CD4-positive, alpha-beta T cell treated with Interleukin-4 for 1 hour (primary cell): ENCODE data around the gene SF3B6.

Experiments used
- DNase-seq, 2 donors: peaks; one replicate each; pipeline ENCODE4 v3.0.0-alpha.2; 2020 to 2022

Gene SF3B6

DNA sequence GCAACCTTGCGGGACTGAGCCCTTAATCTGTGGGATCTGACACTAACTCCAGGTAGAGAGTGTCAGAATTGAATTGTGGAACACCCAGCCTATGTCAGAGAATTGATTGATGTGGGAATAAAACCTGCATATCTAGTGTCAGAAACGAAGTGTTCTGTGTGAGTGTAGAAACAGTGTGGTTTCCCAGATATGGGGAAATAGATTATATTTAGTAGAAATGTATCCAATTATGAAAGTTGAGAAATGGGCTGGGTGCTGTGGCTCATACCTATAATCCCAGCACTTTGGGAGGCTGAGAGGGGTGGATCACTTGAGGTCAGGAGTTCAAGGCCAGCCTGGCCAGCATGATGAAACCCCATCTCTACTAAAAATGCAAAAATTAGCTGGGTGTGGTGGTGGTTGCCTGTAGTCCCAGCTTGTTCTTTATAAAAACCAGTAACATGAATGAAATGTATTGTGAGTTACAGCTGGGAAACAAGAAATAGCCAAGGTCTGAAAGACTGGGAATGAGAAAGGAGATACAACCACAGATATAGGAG lies 12.8 kb upstream of the SF3B6 start:
- DNase-seq: no peak

- no peak for DNase-seq
Observed at GRCh38 chr2:24087032-24087431, 10.9 kb upstream of the SF3B6 start.

DNA sequence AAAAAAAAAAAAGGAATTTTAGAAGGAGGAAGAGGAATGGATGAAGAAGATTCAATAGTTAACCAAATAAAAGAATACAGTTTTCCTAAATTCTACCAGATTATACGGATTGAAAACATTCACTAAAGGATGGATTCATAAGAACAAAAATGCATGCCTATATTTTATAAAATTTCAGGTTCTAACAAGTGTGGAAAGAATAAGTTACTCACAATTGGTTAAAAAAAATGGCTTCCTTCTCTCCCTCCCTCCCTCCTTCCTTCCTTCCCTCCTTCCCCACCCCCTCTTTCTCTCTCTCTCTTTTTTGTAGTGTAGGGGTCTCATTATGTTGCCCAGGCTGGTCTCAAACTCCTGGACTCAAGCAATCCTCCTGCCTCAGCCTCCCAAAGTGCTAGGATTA lies 10.1 kb upstream of the SF3B6 start:
- DNase-seq: no peak

GRCh38 chr2:24085200-24085489 lies 9.0 kb upstream of the SF3B6 start:
- no peak for DNase-seq

DNA sequence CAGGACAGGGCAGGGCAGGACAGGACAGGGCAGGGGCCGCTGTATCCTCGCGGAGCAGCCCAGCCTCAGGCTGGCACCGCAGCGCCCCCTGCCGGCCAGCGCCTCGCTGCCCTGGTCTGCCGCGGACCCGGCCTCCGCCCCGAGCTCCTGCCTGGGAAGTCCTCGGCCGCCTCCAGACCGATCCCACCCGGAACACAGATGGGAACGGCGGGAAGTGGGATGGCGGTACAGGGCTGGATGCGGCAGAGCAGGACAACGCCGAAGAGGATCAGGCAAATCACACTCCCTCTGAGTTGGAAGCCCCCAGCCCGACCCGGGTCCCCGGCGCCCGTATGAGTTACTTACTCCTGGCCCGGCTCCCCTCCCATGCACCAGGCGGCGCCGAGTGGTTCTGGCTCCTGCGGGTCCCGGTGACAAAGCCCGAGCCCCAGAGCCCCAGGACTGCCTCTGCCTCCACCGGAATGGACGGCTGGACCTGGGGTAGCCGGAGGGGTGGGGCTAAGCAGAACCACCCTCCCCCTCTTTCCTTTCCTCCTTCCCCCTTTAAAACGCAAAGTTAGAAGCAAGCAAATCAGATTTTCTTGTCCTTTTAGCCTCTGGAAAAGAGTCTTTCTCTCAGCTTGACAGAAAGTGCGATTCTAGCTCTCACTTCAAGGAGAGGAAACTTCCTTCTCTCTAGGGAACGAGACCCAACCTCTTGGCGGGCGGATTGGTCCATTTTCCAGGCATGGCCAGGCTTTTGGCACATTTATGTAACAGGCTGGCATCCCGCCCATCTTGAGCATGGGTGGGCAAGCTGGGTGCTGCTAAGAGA lies 8.5 kb upstream of the SF3B6 start, which contains the start of gene TP53I3:
Gene TP53I3, minus strand, starts transcription at position 449 of the 814 bp plus-strand sequence. CDS start 508 bp downstream, outside the sequence.
- DNase-seq: peak; percentile 77

GRCh38 chr2:24083567-24084385 lies 7.7 kb upstream of the SF3B6 start:
- DNase-seq: peak; percentile 57 to 73

- DNase-seq: no peak
Observed at GRCh38 chr2:24082787-24083566, 6.9 kb upstream of the SF3B6 start.

- DNase-seq: no peak
Observed at GRCh38 chr2:24080701-24081100, 4.6 kb upstream of the SF3B6 start.

DNA sequence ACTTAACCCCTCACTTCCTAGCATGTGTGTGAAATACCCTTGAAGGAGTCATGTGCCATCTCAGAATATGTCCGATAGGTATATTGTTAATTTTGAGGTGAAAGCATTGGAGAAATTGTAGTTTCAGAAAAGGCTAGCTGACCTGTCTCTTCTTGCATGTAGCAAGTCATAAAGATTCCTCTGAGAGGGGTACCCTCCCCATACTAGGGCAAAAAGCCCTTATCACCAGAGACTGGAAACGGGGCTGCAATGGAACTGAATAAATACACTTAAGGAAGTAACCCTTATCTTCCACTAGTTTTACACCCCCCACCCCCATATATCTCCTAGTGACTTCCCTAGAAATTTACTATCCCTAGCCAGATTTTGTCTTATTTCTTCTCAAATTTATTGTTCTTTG lies 1.8 kb upstream of the SF3B6 start:
- DNase-seq: no peak

DNA sequence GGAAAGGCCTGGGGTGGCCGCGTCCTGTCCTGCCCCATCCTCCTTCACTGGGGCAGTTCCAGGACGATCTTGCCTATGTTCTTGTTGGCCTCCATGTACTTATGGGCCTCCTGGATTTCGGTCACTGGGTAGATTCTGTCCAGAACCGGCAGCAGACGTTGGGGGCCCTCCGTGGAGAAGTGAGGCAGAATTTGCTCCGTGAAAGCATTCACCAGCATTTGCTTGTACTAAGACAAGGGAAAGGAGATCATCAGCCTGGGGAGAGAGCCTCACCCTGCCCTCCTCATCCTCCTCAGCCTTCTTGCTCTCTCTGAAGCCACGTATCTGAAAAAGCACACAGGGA lies 1.4 kb upstream of the SF3B6 start:
- DNase-seq: no peak

DNA sequence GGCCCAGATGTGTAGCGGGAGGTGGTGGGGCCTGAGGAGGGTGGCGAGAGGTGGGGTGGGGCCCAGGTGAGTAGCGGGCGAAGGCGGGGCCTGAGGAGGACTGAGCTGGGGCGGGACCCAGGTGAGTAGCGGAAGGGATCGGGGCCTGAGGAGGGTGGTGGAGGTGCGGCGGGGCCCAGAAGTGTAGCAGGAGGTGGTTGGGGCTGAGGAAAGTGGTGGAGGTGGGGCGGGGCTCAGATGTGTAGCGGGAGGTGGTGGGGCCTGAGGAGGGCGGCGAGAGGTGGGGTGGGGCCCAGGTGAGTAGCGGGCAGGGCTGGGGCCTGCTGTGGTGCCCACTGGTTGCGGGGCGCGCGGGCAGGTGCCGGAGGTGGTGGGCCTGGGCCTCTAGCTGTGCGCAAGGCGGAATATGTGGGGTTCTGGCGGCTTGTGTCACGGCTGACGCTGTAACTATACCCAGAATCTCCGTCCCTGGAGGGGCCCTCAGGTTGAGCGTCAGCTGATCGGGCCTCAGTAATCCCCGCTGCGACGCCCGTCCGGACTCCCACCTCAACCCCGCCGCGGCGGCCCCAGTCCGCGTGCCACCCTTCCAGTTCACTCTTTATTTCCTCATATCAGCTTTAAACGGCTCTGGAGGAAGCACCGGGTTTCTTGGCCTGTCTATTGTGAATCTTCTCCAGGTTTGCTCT lies 866 bp upstream of the SF3B6 start:
- DNase-seq: no peak

DNA sequence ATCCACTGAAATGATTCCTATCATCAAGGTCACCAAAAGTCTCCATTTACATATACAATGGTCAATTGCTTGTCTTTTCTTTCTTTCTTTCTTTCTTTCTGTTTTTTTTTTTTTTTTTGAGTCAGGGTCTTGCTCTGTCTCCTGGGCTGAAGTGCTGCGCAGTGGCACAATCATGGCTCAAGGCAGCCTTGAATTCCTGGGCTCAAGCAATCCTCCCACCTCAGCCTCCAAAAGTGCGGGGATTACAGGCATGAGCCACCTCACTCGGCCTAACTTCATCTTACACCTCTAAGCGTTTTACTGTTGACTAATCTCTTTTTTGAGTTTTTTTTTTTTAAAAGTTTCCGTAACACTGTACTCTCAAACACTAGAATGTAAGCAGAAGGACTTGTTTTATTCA lies 867 bp downstream of the SF3B6 start:
- DNase-seq: no peak

DNA sequence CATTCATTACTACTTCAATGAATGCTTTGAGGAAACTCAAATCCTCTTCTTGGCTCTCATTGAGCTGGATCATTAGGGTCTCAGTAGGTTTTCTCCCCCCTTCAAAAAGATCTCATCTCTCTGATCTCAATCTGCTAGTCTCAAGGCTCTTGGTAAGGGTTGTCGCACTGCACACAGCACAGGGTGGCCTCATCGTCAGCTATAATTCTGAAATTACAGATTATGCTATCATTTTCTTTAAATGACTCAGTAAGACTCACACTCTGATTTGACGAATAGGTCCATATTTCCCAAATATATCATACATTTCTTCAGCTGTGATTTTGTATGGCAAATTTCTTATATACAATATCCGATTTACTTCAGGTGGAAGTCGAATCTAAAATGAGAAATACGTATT lies 2.3 kb downstream of the SF3B6 start:
- no peak for DNase-seq

- DNase-seq: no peak
Observed at GRCh38 chr2:24072259-24072658, 3.9 kb downstream of the SF3B6 start.

- no peak for DNase-seq
Observed at GRCh38 chr2:24065341-24065740, 10.8 kb downstream of the SF3B6 start.

- no peak for DNase-seq
Observed at GRCh38 chr2:24058564-24059271, 17.4 kb downstream of the SF3B6 start.

- no peak for DNase-seq
Observed at GRCh38 chr2:24055750-24056149, 20.4 kb downstream of the SF3B6 start.

DNA sequence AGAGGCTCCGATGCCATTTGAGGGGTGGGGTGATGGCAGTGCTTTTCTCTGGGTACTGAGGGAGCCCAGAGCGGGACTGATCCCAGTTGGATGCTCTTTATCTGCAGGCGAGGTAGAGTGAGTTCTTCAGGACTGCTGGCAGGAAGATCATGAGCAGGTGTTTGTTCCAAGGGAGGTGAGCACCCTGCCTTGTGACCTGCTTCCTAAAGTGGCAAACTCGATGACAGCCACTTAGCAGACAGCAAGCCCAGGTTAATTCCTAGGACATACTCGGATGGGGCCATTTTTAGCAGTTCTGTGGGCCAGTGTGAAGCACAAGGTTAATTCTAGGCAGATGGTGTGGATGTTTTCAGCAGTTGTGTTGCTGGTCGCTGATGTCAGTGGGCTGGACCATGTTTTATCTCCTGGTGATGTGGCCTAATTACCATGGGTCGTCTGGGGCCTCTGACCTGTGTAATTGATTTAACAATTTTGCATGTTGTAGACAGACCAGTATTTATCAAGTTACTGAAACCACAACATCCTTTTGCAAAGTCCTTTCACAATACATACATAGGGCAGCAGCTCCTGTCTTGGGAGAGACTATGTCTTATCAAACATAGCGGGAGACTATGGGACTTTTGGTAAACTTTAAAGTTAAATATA lies 21.6 kb downstream of the SF3B6 start:
- no peak for DNase-seq

GRCh38 chr2:24052951-24053350 lies 23.2 kb downstream of the SF3B6 start:
- DNase-seq: no peak

DNA sequence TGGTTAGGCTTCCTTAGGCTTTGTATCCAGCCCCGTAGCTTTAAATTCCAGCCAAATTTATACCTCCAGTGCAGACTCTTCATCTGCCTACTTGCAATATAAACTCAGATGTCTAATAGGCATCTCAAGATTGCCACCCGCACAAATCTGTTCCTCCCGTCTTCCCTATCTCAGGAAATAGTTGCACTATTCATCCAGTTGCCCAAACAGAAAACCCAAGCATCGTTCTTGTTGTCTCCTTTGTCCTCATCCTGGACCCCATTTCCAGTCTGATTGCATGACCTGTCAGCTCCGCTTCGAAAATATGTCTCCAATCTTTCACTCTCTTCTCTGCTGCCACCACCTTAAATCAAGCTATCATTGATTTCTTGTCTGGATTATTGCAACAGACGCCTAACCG lies 24.3 kb downstream of the SF3B6 start:
- DNase-seq: no peak
